Hematopoietic multipotent progenitor cell treated with erythropoietin and hydrocortisone succinate and interleukin-3 and kit ligand, for 8 days (in vitro differentiated cells): ENCODE results near the gene PLVAP.
"Not testable (repeated sequence)": the region's sequence is repeated elsewhere in the genome, so short reads cannot be mapped to it uniquely, and the experiment has no call there.

Source experiments
- DNase-seq: peaks from one replicate; pipeline ENCODE4 v3.0.0-alpha.2; 2015

Gene PLVAP

GRCh38 chr19:17398902-17399527, 21.9 kb upstream of the PLVAP start:
- DNase-seq, result peak; percentile 57

DNA sequence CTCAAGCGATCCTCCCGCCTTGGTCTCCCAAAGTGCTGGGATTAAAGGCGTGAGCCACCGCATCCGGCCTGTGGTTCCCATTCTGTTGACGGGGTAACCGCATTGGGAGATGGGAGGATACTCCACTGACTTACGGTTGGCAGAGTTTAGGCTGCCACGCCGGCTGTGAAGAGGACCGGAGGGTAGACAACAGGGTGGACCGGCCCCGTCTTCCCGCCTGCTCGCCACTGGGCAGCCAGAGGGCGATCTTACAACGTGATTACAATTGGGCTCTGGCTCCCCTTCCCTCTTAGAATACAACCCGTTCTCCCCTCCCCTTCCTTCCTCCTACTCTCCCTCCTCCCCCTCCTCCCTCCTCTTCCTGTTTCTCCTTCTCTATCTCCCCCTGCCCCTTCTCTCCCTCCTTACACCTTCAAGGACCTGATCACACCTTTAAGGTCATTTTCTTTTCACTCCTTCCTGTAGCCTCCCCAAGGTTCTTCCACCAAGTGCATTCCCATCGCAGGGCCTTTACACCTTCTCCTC, 17.8 kb upstream of the PLVAP start:
- DNase-seq, result peak; percentile 81

- no peak for DNase-seq
Measured at GRCh38 chr19:17393914-17394313, 16.8 kb upstream of the PLVAP start, which contains the start of gene CCDC194. Gene CCDC194 (minus strand): TSS chr19:17394196. CDS start chr19:17394158, 38 bp downstream.

DNA sequence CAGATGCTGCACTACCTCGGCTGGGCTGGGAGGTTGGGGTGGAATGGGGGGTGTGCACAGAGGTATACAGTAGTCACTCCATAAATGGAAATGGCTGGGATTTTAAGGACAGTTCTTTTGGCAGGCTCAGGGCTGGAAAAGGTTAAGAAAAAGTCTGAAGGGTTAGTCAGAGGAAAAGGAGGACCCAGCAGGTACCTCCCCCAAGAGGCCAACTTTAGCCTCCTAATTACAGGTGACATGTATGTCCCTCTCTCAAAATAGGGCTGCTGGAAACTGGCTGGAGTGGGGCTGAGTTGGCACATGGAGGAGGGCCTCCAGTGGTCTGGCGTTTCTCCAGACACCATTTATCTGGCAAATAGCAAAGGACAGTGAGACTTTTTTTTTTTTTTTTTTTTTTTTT, 15.9 kb upstream of the PLVAP start:
- peak; percentile 79 for DNase-seq

DNA sequence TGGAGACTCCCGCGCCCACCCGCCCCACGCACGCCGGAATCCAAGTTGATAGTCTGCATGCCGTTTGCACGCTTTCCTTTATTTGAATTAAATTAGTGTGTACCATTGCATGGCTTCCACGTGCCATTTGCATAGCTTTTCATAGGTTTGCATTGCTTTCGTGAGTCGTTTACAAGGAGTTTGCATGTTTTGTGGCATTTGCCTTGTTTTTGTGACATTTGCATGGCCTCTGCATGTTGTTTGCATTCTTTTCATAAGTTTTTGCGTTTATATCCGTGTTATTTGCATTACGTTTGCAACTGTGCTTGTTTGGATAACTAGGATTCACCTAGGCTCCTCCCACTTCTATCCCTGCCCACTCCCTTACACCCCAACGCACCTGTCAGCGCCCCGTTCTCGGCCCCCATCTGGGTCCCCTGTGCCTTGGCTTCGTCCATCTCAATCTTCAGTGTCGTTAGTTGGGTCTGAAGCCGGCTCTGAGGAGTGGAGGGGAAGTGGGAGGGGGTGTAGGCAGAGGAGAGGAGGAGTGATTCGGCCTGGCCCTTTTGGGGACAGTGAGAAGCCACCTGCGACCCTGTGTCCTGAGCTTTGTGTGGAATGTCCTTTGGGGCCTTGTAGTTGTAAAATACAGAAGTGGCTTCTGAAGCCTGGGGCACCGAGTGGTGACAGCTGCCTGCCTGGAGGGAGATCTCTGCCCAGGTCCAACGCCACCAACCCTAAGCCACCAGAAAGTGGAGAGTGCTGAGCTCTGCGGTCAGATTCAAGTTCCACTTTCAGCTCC, 14.4 kb upstream of the PLVAP start:
- DNase-seq, result no peak

DNA sequence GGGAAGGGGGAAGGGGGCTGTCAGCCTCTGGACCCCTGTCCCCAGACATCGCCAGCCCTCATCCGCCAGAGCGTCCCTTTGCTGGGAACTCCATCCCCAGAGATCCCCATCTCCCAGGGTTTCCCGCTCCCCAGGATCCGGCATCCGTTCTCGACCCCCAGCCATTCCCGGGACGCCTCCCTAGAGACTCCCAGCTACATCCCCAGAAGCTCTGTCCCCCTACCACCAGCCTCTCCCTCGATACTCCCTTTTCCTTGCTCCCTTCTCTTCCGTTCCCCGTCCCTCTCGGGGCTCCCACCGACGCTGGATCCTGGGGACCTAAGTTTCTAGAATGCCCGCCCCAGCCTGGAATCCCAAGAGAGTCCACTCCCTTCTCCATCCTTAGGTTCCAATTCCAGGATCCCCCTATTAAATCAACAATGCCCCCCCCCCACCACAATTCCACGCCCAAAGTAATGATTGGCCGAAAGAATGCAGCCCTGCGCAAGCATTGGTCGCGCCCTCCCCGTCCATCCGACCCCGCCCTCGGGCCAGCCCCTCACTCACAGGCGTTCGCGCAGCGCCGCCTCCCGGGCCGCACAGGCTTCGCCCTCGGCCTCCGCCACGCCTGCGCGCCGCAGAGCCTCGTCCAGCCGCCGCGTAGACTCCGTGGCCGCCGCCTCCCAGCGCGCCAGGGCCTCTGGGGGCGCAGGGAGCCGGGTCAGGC, 13.7 kb upstream of the PLVAP start:
- DNase-seq, result peak; percentile 88

DNA sequence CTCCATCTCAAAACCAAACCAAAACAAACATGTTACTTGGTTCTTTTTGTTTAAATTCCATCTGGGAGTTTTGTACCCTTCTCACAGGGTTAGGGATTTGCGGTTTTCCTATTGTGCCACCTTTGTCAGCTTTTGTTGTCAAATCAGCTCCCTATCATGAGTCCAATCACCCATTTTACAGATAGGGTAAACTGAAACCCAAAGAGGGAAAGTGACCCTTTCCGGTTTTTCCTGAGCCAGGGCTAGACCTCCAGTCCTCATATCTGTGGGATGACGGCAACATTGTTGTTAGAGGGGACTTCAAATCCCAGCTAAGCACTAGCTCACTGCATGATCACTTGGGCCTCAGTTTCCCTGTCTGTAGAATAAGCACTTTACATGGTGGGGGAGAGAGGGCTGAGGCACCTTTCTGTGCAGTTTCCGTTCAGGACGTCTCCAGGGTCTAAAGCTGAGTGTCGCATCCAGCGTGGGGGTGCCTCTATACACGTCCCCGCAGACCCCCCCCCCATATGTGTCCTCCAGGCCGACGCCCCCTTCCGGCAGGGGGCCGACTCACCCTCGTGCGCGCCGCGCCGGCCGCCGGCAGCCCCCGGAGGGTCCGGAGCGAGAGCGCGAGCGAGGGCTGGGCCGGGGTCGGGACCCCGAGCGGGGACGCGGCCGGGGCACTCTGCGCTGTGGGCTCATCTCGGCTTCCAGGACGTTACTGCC, 13.0 kb upstream of the PLVAP start:
- no peak for DNase-seq

GRCh38 chr19:17389288-17389687, 12.1 kb upstream of the PLVAP start:
- no peak for DNase-seq

DNA sequence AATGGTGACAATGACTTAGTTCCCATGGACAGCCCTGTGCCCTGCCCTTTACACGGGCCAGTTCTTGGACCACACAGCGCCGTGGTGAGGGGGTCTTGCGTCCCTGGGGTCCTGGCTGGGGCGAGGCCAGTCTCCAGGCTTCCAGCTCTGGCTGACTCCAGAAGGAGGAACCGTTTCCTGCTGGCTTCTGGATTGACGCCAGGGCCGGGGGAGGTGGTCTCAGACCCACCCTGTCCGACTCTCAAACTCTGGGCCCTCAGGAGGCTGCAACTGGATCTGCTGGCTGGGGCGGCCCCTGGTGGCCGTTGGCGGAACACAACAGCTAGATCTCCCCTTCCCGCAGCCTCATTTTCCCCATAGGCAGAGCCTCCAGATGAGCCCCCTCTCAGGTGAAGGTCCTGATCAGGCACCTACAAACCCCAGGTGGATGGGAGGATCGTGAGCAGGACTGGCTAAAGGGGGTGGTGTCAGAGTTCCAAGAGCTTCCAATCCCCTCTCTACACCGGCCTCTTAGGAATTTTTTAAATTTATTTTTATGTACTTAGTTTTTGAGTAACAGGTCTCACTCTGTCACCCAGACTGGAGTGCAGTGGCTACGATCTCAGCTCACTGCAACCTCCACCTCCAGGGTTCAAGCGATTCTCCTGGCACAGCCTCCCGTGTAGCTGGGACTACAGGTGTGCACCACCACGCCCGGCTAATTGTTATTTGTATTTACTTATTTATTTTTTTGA, 8.9 kb upstream of the PLVAP start:
- peak; percentile 63 for DNase-seq

GRCh38 chr19:17380426-17381138, 3.4 kb upstream of the PLVAP start:
- DNase-seq, result no peak

GRCh38 chr19:17379221-17379631, 2.1 kb upstream of the PLVAP start:
- no peak for DNase-seq

- no peak for DNase-seq
Measured at GRCh38 chr19:17378271-17378670, 1.1 kb upstream of the PLVAP start.

- no peak for DNase-seq
Measured at GRCh38 chr19:17370026-17370587, 7.0 kb downstream of the PLVAP start.

GRCh38 chr19:17365361-17365760, 11.8 kb downstream of the PLVAP start:
- no peak for DNase-seq

- DNase-seq, result not testable (repeated sequence)
Measured at GRCh38 chr19:17363852-17364605, 13.1 kb downstream of the PLVAP start.

GRCh38 chr19:17359905-17360800, 17.0 kb downstream of the PLVAP start:
- no peak for DNase-seq

DNA sequence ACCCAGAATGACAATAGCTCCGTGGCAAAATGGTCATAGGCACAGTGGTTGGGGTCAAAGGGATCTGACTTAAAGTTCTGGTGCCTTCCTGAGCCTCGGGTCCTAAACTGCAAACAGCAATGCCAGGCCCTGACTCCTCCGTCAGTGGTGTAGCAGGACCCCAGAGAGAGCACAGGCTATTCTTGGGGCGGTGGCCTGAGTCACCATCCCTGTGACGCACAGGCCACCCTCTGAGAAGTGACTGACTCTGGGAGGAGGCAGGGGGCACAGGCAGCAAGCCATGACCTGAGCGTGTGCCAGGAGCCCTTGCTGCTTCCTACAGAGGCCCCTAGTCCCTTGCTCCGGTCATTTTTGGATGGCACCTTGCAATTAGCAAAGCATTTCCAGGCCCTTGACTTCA, 18.7 kb downstream of the PLVAP start:
- no peak for DNase-seq

GRCh38 chr19:17357724-17358123, 19.4 kb downstream of the PLVAP start:
- no peak for DNase-seq

GRCh38 chr19:17357078-17357666, 20.0 kb downstream of the PLVAP start:
- no peak for DNase-seq
